ENCODE results near the gene TRAPPC5. TPM values are rescaled to one million over a fixed set of nuclear protein-coding genes. Genes with fewer than 3 reads are reported as not detected.

Gene TRAPPC5
- total RNA-seq, 1 donor from 2014 or later: 93.7 TPM

DNA sequence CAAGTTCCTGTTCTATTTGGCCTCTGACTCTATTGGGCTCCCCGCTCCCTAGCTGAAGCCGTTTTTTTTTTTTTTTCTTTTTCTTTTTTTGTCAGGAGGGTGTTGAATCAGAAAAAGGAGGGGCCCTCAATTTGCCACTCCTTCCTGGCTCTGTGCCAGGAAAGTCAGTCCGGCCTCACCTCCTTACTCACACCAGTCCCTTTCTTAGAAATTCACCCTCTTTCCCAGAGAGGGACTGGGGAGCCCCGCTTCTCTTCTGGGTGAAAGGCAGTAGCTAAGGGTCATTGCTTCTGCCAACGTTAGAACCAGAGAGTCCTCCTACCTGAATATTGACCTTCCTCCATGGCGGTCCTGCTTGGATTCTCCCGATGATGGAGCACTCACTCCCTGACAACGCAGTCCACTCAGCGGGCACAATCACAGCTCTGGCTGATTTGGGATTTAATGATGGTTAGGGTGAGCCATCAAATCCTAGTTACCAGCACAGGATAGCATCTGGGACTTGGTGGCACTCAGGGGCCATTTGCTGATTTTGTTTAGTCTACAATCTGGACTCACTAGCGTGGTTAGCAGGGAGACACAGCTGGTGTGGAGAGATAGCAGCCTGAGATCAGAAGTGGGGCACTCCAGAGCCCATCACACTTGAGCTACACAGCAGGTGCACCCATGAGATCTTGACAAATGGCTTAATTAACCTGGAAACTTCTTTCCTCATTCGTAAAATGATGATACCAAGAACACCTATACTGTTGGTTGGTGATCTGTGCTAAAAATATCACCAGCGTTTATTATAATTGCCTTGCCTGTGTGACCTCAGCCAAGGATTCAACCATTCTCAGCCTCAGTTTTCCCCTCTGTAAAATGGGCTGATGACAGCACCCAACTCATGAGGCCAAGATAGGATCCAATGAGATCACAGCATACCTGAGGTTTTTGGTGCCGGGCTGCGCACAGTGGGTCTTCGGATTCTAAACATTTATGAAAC, 19.1 kb downstream of the TRAPPC5 start:
- Mint-ChIP-seq H3K36me3 (no peaks in the 10 kb centered on the region), H3K4me1 (no peaks in the 10 kb centered on the region), H3K9me3 (no peaks in the 10 kb centered on the region), H3K27me3 (ENCODE audit: low read depth) (peaks cover 53% of the 10 kb centered on the region), H3K4me3 (no peak overlapping the region), H3K27ac (no peak overlapping the region)
- no peak for DNase-seq (ENCODE audit: low spot score in 2 of 2, unreplicated experiment in 2 of 2)
- no peak for TF ChIP-seq CTCF (IDR thresholded peaks at IDR 0.05; ENCODE audit: unreplicated experiment)

DNA sequence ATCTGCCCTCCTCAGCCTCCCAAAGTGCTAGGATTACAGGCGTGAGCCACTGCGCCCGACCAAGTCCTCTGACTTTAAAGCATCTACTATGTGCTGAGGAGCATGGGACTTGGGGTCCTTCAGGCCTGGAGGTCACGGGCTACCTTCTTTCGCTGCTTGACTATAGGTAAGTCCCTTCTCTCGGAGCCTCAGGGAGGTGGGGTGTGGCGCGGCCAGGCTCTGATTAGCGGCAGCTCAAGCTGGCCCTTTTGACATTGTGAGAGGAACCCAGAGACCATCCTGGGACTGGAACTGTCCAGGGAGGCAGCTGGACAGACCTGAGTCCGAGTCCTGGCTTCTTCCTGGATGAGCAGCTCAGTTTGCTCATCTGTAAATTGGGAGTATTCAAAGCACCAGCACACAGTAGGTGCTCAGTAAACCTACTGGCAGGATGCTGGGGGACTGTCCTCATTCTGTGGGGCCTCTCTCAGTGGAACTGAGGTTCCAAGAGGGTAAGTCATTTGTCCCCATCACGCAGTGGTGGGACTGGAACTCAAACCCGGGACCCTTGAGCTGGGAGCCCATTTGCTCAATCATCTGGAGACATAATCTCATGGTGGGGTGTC, 20.5 kb downstream of the TRAPPC5 start:
- TF ChIP-seq CTCF (IDR thresholded peaks at IDR 0.05; ENCODE audit: unreplicated experiment): no peak
- Mint-ChIP-seq H3K27me3 (ENCODE audit: low read depth) (peaks cover 53% of the 10 kb centered on the region), H3K4me3 (no peak overlapping the region), H3K27ac (no peak overlapping the region), H3K36me3 (no peaks in the 10 kb centered on the region), H3K9me3 (no peaks in the 10 kb centered on the region), H3K4me1 (no peaks in the 10 kb centered on the region)
- DNase-seq (ENCODE audit: low spot score in 2 of 2, unreplicated experiment in 2 of 2): no peak

GRCh38 chr19:7701654-7702457, 21.2 kb downstream of the TRAPPC5 start, which contains the start of gene FCER2:
FCER2 (minus strand) TSS chr19:7702131; CDS start chr19:7699760, 2,371 bp downstream.
- Mint-ChIP-seq H3K9me3 (no peaks in the 10 kb centered on the region), H3K27ac (no peak within 1 kb of the TSS), H3K27me3 (ENCODE audit: low read depth) (peaks cover 55% of the 10 kb centered on the region), H3K4me1 (no peaks in the 10 kb centered on the region), H3K36me3 (no peaks in the 10 kb centered on the region), H3K4me3 (no peak within 1 kb of the TSS)
- no peak for DNase-seq (ENCODE audit: low spot score in 2 of 2, unreplicated experiment in 2 of 2)
- no peak for TF ChIP-seq CTCF (IDR thresholded peaks at IDR 0.05; ENCODE audit: unreplicated experiment)

DNA sequence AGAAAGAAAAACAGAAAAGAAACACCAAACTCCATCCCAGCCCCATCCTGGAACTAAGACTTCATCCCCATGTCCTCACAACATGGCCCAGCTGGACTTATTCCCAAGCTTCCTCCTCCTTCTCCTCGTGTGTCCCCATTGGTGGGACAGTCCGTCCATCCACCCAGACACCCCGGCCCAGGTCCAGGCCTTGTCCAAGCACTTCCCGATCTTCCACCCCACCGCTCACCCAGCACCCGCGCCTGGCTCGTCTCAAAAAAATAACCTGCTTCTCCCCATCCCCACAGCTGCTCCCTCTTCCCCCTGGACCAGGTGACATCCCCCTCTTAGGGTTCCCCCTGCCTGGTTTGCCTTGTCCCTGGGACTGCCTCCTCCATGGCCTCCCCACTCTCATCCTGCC, 22.7 kb downstream of the TRAPPC5 start:
- Mint-ChIP-seq H3K9me3 (no peaks in the 10 kb centered on the region), H3K27ac (no peak overlapping the region), H3K27me3 (ENCODE audit: low read depth) (peaks cover 43% of the 10 kb centered on the region), H3K4me1 (no peaks in the 10 kb centered on the region), H3K36me3 (no peaks in the 10 kb centered on the region), H3K4me3 (no peak overlapping the region)
- DNase-seq (ENCODE audit: low spot score in 2 of 2, unreplicated experiment in 2 of 2): no peak
- TF ChIP-seq CTCF (IDR thresholded peaks at IDR 0.05; ENCODE audit: unreplicated experiment): no peak

DNA sequence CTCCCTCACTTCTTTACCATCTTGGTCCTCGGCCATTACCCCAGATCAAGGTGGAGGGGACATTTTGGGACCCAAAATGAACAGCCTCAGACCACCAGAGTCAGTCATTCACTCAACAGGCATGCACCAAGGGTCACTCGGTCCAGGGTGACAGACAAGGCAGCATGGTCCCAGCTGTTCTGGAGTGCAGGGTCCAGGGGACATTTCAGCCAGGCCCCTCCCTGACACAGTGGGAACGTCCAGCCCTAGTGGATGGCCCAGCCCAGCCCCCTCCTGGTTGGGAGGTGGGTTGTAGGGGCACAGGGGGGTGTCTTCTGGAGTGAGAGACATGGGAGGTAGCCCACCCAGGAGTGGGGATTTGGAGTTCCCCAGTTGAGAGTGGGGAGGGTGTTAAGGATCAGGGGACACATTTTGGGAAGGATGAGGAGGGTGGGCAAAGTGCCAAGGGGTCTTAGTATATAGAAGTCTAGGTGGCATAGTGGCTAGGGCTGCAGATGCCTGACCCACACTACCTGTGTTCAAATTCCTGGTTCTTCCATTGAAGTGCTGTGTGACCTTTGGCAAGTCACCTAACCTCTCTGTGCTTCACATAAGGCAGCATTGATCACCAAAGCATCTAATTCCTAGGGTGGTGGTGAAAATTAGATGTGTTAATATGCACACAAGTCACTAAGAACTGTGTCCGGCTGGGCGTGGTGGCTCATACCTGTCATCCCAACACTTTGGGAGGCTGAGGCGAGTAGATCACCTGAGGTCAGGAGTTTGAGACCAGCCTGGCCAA, 23.8 kb downstream of the TRAPPC5 start:
- H3K4me3 Mint-ChIP-seq: no peak overlapping the region
- H3K27ac Mint-ChIP-seq: no peak overlapping the region
- no peak for DNase-seq (ENCODE audit: low spot score in 2 of 2, unreplicated experiment in 2 of 2)
- no peak for TF ChIP-seq CTCF (IDR thresholded peaks at IDR 0.05; ENCODE audit: unreplicated experiment)
- H3K4me1 Mint-ChIP-seq: no peaks in the 10 kb centered on the region
- H3K27me3 Mint-ChIP-seq (ENCODE audit: low read depth): peaks cover 31% of the 10 kb centered on the region
- no peaks in the 10 kb centered on the region for H3K9me3 Mint-ChIP-seq
- H3K36me3 Mint-ChIP-seq: no peaks in the 10 kb centered on the region
